ENCODE measurements around the gene C1orf185. TPM values are rescaled to one million over a fixed set of nuclear protein-coding genes. Genes with fewer than 3 reads are reported as not detected.

C1orf185 gene
- total and polyA plus RNA-seq, 9 of the 15 experiments (the other 6 are each of a cell fraction or from before 2014, with no cell fraction given), result not detected

DNA sequence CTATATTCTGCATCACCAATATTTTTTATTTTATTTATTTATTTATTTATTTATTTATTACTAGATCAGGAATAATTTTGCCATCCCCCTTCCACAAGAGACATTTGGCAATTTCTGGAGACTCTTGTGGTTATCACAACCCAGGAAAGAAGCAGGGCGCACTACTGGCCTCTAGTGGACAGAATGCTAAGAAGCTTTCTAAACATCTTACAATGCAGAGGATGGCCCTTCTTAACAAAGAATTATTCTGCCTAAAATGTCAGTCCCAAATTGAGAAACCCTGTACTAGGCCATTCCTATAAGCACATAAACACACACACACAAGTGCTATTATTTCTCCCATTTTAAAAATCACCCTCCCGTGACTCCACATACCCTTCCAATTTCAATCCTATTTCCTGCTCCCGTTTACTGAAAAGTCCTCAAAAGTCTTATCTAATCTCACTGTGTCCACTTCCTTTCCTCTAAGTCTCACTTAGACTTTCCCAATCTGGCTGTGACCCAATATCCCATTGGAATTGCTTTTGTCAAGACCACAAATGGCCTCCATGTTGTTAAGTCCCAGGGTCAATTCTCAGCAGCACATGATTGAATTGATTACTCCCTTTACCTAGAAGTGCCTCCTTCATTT is 90.3 kb downstream of the C1orf185 start (continued):
- TF ChIP-seq, protein P1, sequence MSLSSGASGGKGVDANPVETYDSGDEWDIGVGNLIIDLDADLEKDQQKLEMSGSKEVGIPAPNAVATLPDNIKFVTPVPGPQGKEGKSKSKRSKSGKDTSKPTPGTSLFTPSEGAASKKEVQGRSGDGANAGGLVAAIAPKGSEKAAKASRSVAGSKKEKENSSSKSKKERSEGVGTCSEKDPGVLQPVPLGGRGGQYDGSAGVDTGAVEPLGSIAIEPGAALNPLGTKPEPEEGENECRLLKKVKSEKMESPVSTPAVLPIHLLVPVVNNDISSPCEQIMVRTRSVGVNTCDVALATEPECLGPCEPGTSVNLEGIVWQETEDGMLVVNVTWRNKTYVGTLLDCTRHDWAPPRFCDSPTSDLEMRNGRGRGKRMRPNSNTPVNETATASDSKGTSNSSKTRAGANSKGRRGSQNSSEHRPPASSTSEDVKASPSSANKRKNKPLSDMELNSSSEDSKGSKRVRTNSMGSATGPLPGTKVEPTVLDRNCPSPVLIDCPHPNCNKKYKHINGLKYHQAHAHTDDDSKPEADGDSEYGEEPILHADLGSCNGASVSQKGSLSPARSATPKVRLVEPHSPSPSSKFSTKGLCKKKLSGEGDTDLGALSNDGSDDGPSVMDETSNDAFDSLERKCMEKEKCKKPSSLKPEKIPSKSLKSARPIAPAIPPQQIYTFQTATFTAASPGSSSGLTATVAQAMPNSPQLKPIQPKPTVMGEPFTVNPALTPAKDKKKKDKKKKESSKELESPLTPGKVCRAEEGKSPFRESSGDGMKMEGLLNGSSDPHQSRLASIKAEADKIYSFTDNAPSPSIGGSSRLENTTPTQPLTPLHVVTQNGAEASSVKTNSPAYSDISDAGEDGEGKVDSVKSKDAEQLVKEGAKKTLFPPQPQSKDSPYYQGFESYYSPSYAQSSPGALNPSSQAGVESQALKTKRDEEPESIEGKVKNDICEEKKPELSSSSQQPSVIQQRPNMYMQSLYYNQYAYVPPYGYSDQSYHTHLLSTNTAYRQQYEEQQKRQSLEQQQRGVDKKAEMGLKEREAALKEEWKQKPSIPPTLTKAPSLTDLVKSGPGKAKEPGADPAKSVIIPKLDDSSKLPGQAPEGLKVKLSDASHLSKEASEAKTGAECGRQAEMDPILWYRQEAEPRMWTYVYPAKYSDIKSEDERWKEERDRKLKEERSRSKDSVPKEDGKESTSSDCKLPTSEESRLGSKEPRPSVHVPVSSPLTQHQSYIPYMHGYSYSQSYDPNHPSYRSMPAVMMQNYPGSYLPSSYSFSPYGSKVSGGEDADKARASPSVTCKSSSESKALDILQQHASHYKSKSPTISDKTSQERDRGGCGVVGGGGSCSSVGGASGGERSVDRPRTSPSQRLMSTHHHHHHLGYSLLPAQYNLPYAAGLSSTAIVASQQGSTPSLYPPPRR (CRISPR knock-in tag; IDR thresholded peaks at IDR 0.05; ENCODE audit: borderline replicate concordance), result no peak
- TF ChIP-seq, protein P2, sequence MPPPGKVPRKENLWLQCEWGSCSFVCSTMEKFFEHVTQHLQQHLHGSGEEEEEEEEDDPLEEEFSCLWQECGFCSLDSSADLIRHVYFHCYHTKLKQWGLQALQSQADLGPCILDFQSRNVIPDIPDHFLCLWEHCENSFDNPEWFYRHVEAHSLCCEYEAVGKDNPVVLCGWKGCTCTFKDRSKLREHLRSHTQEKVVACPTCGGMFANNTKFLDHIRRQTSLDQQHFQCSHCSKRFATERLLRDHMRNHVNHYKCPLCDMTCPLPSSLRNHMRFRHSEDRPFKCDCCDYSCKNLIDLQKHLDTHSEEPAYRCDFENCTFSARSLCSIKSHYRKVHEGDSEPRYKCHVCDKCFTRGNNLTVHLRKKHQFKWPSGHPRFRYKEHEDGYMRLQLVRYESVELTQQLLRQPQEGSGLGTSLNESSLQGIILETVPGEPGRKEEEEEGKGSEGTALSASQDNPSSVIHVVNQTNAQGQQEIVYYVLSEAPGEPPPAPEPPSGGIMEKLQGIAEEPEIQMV (tag; conservative IDR thresholded peaks at IDR 0.05; ENCODE audit: low read depth), result no peak
- TF ChIP-seq ILK (tag; IDR thresholded peaks at IDR 0.05; ENCODE audit: borderline replicate concordance, low read depth), result no peak
- no peak for TF ChIP-seq ZNF780A (CRISPR knock-in tag; IDR thresholded peaks at IDR 0.05)
- no peak for TF ChIP-seq HNRNPUL1 (IDR thresholded peaks at IDR 0.05; ENCODE audit: low read length)
- no peak for TF ChIP-seq TRIM28 (IDR thresholded peaks at IDR 0.05)
- TF ChIP-seq SMAD1 (IDR thresholded peaks at IDR 0.05; ENCODE audit: low read depth, low read length, partially characterized antibody), result no peak
- no peak for TF ChIP-seq ZBTB8A (IDR thresholded peaks at IDR 0.05; ENCODE audit: partially characterized antibody)
- TF ChIP-seq AFF1 (IDR thresholded peaks at IDR 0.05; ENCODE audit: low read depth in 1 of 2, partially characterized antibody in 2 of 2), result no peak
- no peak for TF ChIP-seq SNIP1 (IDR thresholded peaks at IDR 0.05; ENCODE audit: low read depth)
- no peak for TF ChIP-seq NKRF (IDR thresholded peaks at IDR 0.05; ENCODE audit: borderline replicate concordance)
- no peak for TF ChIP-seq KLF6 (CRISPR knock-in tag; IDR thresholded peaks at IDR 0.05; ENCODE audit: borderline replicate concordance)

Measured in K562 (cell line).